NOMO-1 treated with dmso at 0.1 percent for 144 hours (cell line): Measurements from ENCODE around the gene SLX9.
"Not testable (repeated sequence)": the region's sequence is repeated elsewhere in the genome, so short reads cannot be mapped to it uniquely, and the experiment has no call there.

Source experiments
- DNase-seq: peaks from one replicate; lab custom pipeline; 2025; ENCODE audit not compliant: unreplicated experiment; lab: John Stamatoyannopoulos, UW

Gene SLX9

DNA sequence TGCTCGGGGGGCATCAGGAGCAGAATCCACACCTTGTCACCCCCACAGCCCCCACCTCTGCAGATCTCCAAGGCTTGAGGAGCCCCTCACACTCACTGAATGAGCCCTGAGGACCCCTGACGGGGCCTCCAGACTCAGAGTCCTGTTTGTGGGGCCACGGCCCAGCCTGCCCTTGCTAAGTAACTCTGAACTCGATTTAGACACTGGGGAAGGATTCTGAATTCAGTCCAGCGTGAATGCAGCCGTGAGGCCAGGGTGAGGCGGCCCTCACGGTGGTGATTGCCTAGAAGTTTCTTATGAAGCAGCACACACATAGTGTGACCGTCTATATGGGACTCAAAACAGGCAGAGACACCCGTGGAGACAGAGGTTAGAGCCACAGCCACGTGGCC is 75.6 kb downstream of the SLX9 start:
- DNase-seq = no peak

- no peak for DNase-seq
Measured at GRCh38 chr21:45016031-45016405, 76.2 kb downstream of the SLX9 start.

GRCh38 chr21:45016406-45017038 is 76.7 kb downstream of the SLX9 start:
- DNase-seq = no peak

DNA sequence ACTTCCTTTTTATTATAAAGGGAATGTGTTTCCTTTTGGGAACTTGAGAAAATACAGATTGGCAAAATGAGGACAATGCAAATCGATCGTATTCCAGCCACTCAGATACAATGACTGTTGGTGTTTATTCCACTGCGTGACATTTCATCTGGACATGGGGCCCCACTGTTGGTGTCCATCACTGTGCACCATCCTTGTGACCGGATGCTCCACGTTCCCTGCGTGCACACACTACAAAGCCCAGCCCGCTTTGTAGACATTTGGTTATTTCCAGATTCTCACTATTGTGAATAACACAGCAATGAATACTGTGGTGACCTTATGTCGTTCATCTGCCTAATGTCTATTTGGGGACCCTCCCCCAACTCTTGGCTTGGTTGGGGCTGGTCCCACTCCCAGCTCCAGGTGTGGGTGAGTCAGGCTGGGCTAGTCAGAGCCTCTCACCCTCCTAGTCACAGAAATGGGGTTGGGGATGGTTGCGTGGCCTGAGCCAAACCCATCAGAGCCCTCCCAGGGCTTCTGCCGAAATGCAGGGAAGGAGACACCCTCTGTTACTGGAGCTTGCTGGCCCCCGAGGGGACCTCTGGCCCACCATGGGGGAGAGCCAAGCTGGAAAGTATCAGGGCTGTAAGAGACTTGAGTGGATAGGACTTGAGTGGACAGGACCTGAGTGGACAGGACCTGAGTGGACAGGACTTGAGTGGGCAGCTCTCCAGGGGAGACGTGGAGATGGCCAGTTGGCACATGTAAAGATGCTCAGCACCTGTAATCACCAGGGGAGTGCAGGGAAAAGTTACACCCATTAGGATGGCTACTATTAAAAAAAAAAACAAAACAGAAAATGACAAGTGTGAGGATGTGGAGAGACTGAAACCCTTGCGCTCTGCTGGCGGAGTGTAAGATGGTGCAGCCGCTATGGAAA is 77.5 kb downstream of the SLX9 start:
- DNase-seq = no peak

GRCh38 chr21:45018131-45019075 is 78.6 kb downstream of the SLX9 start:
- no peak for DNase-seq

DNA sequence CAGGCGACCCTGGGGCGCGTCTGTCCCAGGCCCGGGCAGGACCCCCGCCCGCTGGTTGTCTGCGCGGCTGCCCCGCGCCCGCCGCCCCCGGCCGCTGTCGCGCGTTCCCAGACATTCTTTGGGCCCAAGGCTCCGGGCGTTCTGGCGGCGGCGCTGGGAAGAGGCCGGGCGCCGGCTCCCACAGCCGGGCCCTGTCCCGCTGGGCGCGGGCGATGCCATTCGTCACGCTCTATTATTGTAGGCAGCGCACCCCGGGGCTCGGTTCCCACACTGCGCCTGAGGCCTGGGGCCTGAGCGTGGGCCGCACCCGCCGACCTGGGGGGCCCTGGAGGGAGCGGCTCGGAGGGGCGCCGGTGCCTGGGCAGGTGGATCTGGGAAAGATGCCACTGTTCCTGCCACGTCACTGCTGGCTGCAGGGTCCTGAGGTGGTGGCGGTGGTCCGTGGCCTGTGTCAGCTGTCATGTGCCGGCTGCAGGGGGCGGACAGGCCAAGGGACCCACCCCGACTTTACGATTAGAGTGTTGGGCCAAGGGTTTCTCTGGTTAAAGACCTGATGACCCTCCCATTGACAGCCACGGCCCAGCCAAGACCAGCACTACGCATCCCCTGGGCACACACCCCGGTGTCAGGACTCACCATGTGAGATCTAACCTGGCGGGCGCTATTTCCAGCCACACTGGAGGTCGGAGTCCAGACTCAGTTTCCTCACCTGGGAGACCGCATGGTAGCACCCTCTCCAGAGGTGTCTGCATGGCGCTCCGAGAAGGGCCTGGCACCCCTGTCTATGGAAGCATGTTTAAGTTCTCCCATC is 79.5 kb downstream of the SLX9 start:
- DNase-seq = no peak

GRCh38 chr21:45019887-45020537 is 80.2 kb downstream of the SLX9 start:
- no peak for DNase-seq

- DNase-seq = no peak
Measured at GRCh38 chr21:45020629-45021427, 81.0 kb downstream of the SLX9 start.

GRCh38 chr21:45021428-45022347 is 81.9 kb downstream of the SLX9 start:
- DNase-seq = no peak

DNA sequence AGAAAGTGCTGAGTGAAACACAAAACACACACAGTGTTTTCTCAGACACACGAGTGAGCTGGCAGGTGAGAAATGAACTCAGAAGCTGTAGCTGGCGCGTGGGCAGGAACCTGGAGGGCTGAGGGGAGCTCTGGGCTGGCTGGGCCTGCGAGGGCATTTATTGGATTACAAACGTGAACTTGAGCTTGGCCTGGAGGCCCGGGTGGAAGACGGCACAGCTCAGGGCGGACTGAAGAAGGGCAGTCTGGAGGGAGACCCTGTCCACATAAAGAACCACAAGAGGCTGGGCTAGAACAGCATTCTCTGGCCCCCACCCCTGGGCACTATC is 82.5 kb downstream of the SLX9 start:
- DNase-seq = no peak

DNA sequence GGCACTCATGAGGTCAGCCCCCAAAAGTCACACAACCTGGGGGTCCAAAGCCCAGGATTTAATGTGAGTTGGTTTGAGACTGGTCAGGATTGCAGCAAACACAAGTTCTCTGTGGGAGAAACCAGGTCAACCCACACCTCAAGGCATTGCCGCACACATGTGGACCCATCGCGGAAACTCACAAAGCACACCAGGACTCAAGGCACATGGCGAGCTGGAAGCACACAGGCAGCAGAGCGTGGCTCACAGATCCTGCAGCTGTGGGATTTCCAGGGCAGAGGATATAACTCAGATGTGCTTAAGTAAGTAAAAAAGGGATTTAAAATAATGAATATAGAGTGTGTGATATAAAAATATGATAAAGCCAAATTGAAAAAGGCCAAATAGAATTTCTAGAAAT is 82.9 kb downstream of the SLX9 start:
- DNase-seq = no peak

GRCh38 chr21:45024516-45024915 is 84.7 kb downstream of the SLX9 start:
- DNase-seq = not testable (repeated sequence)

DNA sequence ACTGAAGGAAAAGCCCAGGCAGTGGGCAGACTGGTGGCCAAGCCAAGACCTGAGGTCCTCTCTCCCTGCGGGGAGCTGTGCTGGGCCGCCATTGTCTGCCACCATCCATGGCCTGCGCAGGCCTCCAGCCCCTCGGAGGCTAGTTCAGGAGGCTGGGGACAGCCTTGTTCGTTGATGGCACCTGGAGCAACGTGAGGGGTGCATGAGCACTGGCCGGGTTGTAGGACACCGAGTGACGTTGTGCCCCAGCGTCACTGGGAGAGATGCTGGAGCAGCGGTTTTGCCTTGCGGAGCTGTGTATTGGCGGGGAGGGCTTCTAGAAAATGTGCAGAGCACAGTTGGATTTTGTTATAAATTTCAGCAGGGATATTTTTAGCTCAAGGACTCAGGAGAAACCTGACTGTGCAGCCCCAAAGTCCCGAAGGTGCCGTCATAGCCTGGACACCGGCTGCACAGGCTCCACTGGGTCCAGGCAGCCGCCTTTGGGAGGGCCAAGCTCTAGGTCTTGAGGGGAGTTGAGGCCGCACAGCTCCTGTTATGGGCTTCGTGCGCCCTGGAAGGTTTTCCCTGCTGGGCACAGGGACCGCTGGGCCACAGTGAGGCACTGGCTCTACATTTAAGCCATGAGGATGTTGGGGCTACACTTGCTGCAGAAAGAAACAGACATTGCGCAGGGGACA is 86.4 kb downstream of the SLX9 start:
- no peak for DNase-seq
